Epithelial cell of proximal tubule (primary cell): ENCODE measurements around the gene A1BG. TPM values are rescaled to one million over a fixed set of nuclear protein-coding genes. Genes with fewer than 3 reads are reported as not detected.
"Not testable (repeated sequence)": the region's sequence is repeated elsewhere in the genome, so short reads cannot be mapped to it uniquely, and the experiment has no call there.

Experiments used
- DNase-seq: peaks from one replicate; pipeline ENCODE4 v3.0.0-alpha.2; 2011; ENCODE audit warnings: low read depth
- H3K4me3 ChIP-seq: 2 replicates; pipeline ENCODE4 v1.5.1; 2011; ENCODE audit warnings: low read depth, mild to moderate bottlenecking, low read length
- total RNA-seq: library from RNA; depleted of rRNA; stranded (reverse); fragments of >200 nt; gene quantifications from 2 replicates; pipeline ENCODE4 v1.2.3, GENCODE V29; 2015
- TF ChIP-seq, protein P1 (sequence below): conservative IDR thresholded peaks from 2 replicates; pipeline ENCODE4 v1.5.1; 2012; ENCODE audit warnings: low read depth, mild to moderate bottlenecking, low read length

Gene A1BG
- total RNA-seq, 1 donor from 2014 or later, result 20.1 TPM

DNA sequence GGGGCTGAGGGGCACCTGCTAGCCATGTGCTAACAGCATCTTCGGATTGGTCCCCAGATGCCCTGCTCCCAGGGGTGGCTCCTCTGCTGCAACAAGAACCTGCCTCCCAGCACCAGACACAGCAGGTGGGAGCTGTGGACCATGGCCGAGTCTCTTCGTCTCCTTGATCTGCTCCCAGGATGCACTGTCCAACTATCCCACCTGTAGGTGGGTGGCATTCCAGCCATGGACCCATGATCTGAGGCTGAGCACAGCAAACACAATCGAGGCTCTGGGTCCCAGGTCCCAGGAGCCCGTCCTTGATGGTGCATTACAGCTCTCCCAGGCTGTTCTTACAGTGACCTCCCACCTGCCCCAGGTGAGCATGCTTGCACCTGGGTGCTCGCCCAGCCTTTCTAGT is 26.0 kb upstream of the A1BG start:
- TF ChIP-seq, protein P1, sequence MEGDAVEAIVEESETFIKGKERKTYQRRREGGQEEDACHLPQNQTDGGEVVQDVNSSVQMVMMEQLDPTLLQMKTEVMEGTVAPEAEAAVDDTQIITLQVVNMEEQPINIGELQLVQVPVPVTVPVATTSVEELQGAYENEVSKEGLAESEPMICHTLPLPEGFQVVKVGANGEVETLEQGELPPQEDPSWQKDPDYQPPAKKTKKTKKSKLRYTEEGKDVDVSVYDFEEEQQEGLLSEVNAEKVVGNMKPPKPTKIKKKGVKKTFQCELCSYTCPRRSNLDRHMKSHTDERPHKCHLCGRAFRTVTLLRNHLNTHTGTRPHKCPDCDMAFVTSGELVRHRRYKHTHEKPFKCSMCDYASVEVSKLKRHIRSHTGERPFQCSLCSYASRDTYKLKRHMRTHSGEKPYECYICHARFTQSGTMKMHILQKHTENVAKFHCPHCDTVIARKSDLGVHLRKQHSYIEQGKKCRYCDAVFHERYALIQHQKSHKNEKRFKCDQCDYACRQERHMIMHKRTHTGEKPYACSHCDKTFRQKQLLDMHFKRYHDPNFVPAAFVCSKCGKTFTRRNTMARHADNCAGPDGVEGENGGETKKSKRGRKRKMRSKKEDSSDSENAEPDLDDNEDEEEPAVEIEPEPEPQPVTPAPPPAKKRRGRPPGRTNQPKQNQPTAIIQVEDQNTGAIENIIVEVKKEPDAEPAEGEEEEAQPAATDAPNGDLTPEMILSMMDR, result no peak
- DNase-seq, result no peak
- peak overlapping the region; percentile 96 for H3K4me3 ChIP-seq

DNA sequence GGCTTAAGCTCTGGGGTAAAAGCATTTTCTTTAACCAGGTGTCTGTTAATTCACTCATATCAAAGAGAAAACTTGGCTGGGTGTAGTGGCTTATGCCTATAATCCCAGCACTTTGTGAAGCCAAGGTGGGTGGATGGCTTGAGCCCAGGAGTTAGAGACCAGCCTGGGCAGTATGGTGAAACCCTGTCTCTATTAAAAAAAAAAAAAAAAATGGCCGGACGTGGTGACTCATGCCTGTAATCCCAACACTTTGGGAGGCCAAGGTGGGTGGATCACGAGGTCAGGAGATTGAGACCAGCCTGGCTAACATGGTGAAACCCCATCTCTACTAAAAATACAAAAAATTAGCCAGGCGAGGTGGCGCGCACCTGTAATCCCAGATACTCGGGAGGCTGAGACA is 23.4 kb upstream of the A1BG start:
- not testable (repeated sequence) for H3K4me3 ChIP-seq, DNase-seq

DNA sequence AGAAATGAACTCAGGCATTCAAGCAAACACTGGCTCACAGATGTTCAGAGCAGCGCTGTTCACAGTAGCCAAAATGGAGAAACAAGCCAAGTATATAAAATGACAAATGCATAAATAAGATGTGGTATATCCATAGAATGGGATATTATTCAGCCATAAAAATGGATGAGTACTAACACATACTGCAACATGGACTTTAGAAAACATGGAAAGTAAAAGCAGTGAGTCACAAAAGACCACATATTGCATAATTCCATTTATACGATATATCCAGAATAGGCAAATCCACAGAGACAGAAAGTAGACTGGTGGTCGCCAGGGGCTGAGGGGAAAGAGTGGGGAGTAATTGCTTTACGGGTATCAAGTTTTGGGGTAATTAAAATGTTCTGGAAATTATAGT is 20.9 kb upstream of the A1BG start:
- H3K4me3 ChIP-seq, result no peak overlapping the region
- TF ChIP-seq, protein P1, result no peak
- DNase-seq, result no peak

DNA sequence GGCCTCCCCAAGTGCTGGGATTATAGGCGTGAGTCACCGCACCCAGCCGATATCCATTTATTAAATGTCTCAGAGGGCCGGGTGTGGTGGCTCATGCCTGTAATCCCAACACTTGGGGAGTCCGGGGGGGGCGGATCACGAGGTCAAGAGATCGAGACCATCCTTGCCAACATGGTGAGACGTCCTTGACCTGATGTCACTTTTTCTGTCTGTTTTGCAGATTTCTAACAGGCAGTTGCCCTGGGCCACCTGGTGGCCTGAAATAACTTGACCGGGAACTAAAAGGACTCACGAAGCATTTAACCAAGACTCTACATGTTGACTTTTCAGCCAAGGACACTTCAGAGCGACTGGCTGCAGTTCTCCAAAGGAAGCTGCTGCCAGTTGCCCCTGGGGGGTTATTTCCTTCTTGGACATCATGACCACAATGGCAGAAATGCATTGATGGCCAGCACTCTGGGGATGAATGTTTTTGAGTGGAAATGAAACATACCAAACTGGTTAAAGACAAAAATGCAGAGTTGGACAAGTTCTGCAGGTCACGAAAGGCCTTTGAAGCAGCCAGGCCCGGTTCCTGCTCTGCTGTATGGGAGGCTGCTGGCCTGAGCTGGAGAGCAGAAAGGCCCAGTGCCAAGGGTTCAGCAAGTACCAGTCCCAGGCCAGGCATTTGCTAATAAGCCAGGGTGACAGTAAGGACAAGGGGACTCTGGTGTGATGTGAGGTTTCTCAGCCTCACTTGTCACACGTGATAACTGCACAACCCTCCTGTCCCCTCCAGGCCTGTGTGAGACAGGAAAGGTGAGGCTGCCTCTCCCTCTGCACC is 19.2 kb upstream of the A1BG start:
- DNase-seq, result no peak
- TF ChIP-seq, protein P1, result peak; percentile 36
- H3K4me3 ChIP-seq, result no peak overlapping the region

DNA sequence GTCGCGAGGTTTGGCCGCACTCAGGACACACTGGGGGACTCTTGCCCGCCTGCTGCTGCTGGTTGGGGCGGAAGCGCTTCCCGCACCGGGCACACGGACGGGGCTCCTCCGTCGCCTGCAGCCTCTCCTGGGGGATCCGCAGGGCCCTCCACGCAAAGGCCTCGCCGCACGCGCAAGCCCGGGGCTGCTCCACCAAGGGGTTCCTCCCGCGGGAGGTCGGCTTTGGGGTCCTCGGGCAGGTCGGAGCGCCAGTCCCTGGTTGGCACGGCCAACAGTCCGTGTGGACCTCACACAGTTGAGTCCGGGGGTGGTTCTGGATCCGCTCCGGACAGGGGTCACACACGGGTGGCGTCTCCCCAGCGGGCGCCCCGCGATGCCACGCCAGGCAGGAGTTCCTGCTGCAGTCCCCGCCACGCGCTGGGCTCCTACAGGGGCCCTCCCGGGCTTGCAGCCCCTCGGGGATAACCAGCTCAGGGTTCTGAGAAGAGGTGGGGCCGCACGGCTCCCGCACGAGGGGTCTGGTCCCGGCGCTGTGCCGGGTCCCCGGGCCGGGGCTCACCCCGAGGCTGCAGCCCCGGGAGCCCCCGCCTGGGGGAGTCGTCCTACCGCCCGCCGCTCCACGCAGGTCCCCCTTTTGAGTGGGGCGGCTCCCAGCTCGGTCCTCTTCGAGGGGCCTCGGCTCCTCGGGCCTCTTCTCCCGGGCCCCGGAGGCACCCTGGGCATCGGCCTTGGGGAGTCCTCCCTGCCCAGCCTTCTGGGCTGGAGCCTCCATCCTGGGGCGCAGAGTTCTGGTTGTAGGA is 15.5 kb upstream of the A1BG start:
- TF ChIP-seq, protein P1, result no peak
- H3K4me3 ChIP-seq, result no peak overlapping the region
- DNase-seq, result no peak

DNA sequence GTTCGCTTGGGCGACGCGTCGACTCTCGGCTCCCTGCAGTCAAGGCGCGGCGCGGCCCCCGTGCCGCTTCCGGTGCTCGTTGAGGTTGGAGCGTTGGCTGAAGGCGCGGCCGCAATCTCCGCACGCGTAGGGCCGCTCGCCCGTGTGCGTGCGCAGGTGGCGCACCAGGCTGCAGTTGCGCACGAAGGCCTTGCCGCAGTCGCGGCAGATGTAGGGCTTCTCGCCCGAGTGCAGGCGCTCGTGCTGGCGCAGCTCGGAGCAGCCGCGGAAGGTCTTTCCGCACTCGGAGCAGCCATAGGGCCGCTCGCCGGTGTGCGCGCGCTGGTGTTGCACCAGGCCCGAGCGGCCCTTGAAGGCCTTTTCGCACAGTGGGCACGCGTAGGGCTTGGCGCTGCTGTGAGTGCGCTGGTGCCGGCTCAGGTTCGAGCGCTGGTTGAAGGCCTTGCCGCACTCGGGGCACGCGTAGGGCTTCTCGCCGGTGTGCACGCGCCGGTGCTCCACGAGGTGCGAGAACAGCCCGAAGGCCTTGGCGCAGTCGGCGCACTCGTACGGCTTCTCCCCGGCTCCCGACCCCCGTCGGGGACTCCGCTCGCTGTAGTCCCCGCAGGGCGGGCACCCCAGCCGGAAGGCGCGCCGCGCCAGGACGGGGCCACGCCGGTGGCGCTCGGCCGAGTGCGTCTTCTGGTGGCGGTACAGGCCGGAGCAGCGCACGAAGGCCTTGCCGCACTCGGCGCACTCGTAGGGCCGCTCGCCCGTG is 14.6 kb upstream of the A1BG start:
- TF ChIP-seq, protein P1, result no peak
- no peak for DNase-seq
- H3K4me3 ChIP-seq, result no peak overlapping the region
